Spleen (tissue), 11 donors: ENCODE data around the gene SLC7A10. TPM values are rescaled to one million over a fixed set of nuclear protein-coding genes. Genes with fewer than 3 reads are reported as not detected.
A peak's percentile ranks its signal among the peaks of the same experiment; 100 is the strongest.

ENCODE experiments used
- DNase-seq: peaks from one replicate; pipeline ENCODE4 v3.0.0-alpha.2; 2020
- H3K27ac ChIP-seq, 8 donors: fragments of 200-600 bp; sonication (generic) in 7 of 8; 1 replicate in 4 of 8; 2 replicates in 4 of 8; pipeline versions ENCODE4 v1.5.0 to v1.8.0; 2016 to 2021; ENCODE audit warnings: inconsistent platforms in 4 of 8, mild to moderate bottlenecking in 4 of 8, moderate library complexity in 1 of 8
- H3K27me3 ChIP-seq, 7 donors: fragments of 200-600 bp; sonication (generic) in 6 of 7; replicated peaks in 1 of 7; 1 replicate in 4 of 7; 2 replicates in 3 of 7; pipeline versions ENCODE4 v1.5.0 to v1.8.0; 2016 to 2021; ENCODE audit warnings: inconsistent platforms in 3 of 7, mild to moderate bottlenecking in 1 of 7
- H3K36me3 ChIP-seq, 6 donors: fragments of 200-600 bp; sonication (generic) in 5 of 6; 1 replicate in 4 of 6; 2 replicates in 2 of 6; pipeline versions ENCODE4 v1.5.0 to v1.8.0; 2016 to 2021; ENCODE audit warnings: inconsistent platforms in 2 of 6
- H3K4me1 ChIP-seq, 6 donors: fragments of 200-600 bp; sonication (generic) in 5 of 6; 1 replicate in 3 of 6; 2 replicates in 3 of 6; pipeline versions ENCODE4 v1.5.0 to v1.8.0; 2016 to 2021; ENCODE audit warnings: inconsistent platforms in 3 of 6
- H3K4me3 ChIP-seq, 8 donors: fragments of 200-600 bp; sonication (generic) in 7 of 8; 1 replicate in 4 of 8; 2 replicates in 4 of 8; pipeline versions ENCODE4 v1.5.0 to v1.8.0; 2016 to 2021; ENCODE audit warnings: inconsistent platforms in 4 of 8, mild to moderate bottlenecking in 4 of 8, moderate library complexity in 2 of 8
- H3K9me3 ChIP-seq, 8 donors: fragments of 200-600 bp; sonication (generic) in 7 of 8; 1 replicate in 4 of 8; 2 replicates in 4 of 8; pipeline versions ENCODE4 v1.5.0 to v1.8.0; 2016 to 2021; ENCODE audit warnings: inconsistent platforms in 4 of 8
- CTCF ChIP-seq, 11 experiments: fragments of 200-600 bp in 7 of 11; fragments of 450-650 bp in 4 of 11; sonication (generic) in 4 of 11; IDR thresholded peaks in 8 of 11; conservative IDR thresholded peaks in 3 of 11; 1 replicate in 7 of 11; 2 replicates in 4 of 11; pipeline versions ENCODE4 v1.4.0 to v1.8.0; 2016 to 2021; ENCODE audit warnings: antibody characterized with exemption in 11 of 11, inconsistent platforms in 4 of 11, mild to moderate bottlenecking in 1 of 11
- POLR2A ChIP-seq, 3 donors: fragments of 450-650 bp; IDR thresholded peaks; one replicate each; pipeline ENCODE4 v1.5.1; 2017; ENCODE audit warnings: antibody characterized with exemption in 3 of 3, mild to moderate bottlenecking in 1 of 3
- POLR2AphosphoS5 ChIP-seq, 3 donors: sonication (generic); formaldehyde crosslinking; IDR thresholded peaks; one replicate each; pipeline ENCODE4 v1.5.1; 2017; ENCODE audit warnings: antibody characterized with exemption in 3 of 3
- WGBS, 5 donors: extraction: QIAGEN DNeasy Blood & Tissue Kit in 3 of 5; methylation state at CpG; one replicate each; pipeline versions ENCODE4 v1.1.5 to v1.1.7; 2013 to 2018; 5-methylcytosine and 5-hydroxymethylcytosine counted together
- intact Hi-C: fragments of 100-400 bp; cut with DNase I; formaldehyde crosslinking; loops from one replicate; pipeline ENCODE4 v1.15.0; 2023; ENCODE audit warnings: low total_unique reads
- polyA plus RNA-seq, 3 donors: library from polyadenylated mRNA; stranded (reverse); fragments of 200-250 nt; gene quantifications; one replicate each; pipeline ENCODE4 v1.2.1, GENCODE V29; 2013
- total RNA-seq, 7 donors: library from RNA; depleted of rRNA in 3 of 7; stranded (reverse); fragments of >200 nt in 3 of 7; fragmentation: NEBNext Ultra II Directional in 4 of 7; extraction: Animal tissue kit (Norgen Biotek cat#: 25700) in 4 of 7; gene quantifications; one replicate each; pipeline versions ENCODE4 v1.1.0 to v1.2.1, GENCODE V29; 2016 to 2021
- donor health status: healthy with polysubstance abuse.
- donor health status: DM: no; HTN: no; CAD: no; lungs with moderate emphysema.
- donor health status: DM: no; HTN: no; CAD: no.
- donor health status: Bipolar disorder and iron deficiency.
- donor health status: healthy.
- donor health status: DM: no; HTN: no; CAD: no.
- donor health status: DM: yes; HTN: yes; CAD: no.

Gene SLC7A10
- total and polyA plus RNA-seq, 10 donors, result 0.06 to 0.37 (median 0.19) TPM; not detected in 6

- H3K27me3 ChIP-seq, result peaks cover 0 to 26% (median 0%) of the 10 kb centered on the region in 7 donors
- H3K4me3 ChIP-seq, result peak overlapping the region in 1 of 8 donors; percentile 2
- peak overlapping the region in 3 of 8 donors; percentile 50 to 81 (median 60) for H3K27ac ChIP-seq
- no peaks in the 10 kb centered on the region for H3K9me3 ChIP-seq
- H3K36me3 ChIP-seq, result no peaks in the 10 kb centered on the region
- WGBS, 5 donors, result 46 to 71% (median 64%) methylated on average over 9 to 22 of the region's 22 CpGs
- intact Hi-C loops, result no loop called here
- peaks cover 0 to 32% (median 15%) of the 10 kb centered on the region in 6 donors for H3K4me1 ChIP-seq
- TF ChIP-seq CTCF (IDR thresholded peaks at IDR 0.05 in 8 of 11, conservative IDR thresholded peaks at IDR 0.05 in 3 of 11) (no peak), POLR2AphosphoS5 (IDR thresholded peaks at IDR 0.05) (peak in 1 of 3 donors; percentile 28), POLR2A (IDR thresholded peaks at IDR 0.05) (no peak)
- peak; percentile 74 for DNase-seq
These were observed 42.7 kb upstream of the SLC7A10 start for GRCh38 chr19:33268162-33268991.

- TF ChIP-seq POLR2A (IDR thresholded peaks at IDR 0.05) (no peak), POLR2AphosphoS5 (IDR thresholded peaks at IDR 0.05) (no peak), CTCF (IDR thresholded peaks at IDR 0.05 in 8 of 11, conservative IDR thresholded peaks at IDR 0.05 in 3 of 11) (no peak)
- 51 to 76% (median 66%) methylated on average over 10 to 14 of the region's 14 CpGs for WGBS, 5 donors
- Histone ChIP-seq H3K27ac (peak overlapping the region in 3 of 8 donors; percentile 50 to 81 (median 60)), H3K27me3 (peaks cover 0 to 23% (median 0%) of the 10 kb centered on the region in 7 donors), H3K9me3 (no peaks in the 10 kb centered on the region), H3K36me3 (no peaks in the 10 kb centered on the region), H3K4me3 (no peak overlapping the region), H3K4me1 (peaks cover 0 to 29% (median 14%) of the 10 kb centered on the region in 6 donors)
- intact Hi-C loops, result no loop called here
- peak; percentile 77 for DNase-seq
These were observed 42.1 kb upstream of the SLC7A10 start for GRCh38 chr19:33267706-33268105.

- intact Hi-C loops, result no loop called here
- no peaks in the 10 kb centered on the region for H3K9me3 ChIP-seq
- H3K36me3 ChIP-seq, result no peaks in the 10 kb centered on the region
- H3K27me3 ChIP-seq, result peaks cover 0 to 23% (median 0%) of the 10 kb centered on the region in 7 donors
- TF ChIP-seq POLR2AphosphoS5 (IDR thresholded peaks at IDR 0.05) (no peak), CTCF (IDR thresholded peaks at IDR 0.05 in 8 of 11, conservative IDR thresholded peaks at IDR 0.05 in 3 of 11) (no peak), POLR2A (IDR thresholded peaks at IDR 0.05) (no peak)
- WGBS, 5 donors, result 38 to 75% (median 65%) methylated on average over 19 to 20 of the region's 20 CpGs
- peak; percentile 74 for DNase-seq
- peaks cover 0 to 29% (median 15%) of the 10 kb centered on the region in 6 donors for H3K4me1 ChIP-seq
- H3K27ac ChIP-seq, result peak overlapping the region in 1 of 8 donors; percentile 81
- no peak overlapping the region for H3K4me3 ChIP-seq
These were observed 41.4 kb upstream of the SLC7A10 start for GRCh38 chr19:33266974-33267484.

- TF ChIP-seq POLR2A (IDR thresholded peaks at IDR 0.05) (no peak), CTCF (IDR thresholded peaks at IDR 0.05 in 8 of 11, conservative IDR thresholded peaks at IDR 0.05 in 3 of 11) (no peak), POLR2AphosphoS5 (IDR thresholded peaks at IDR 0.05) (no peak)
- H3K4me1 ChIP-seq, result peaks cover 9 to 50% (median 35%) of the 10 kb centered on the region in 6 donors
- 82 to 92% (median 88%) methylated on average over 13 to 14 of the region's 14 CpGs for WGBS, 5 donors
- no peaks in the 10 kb centered on the region for H3K9me3 ChIP-seq
- peaks cover 0 to 38% (median 0%) of the 10 kb centered on the region in 7 donors for H3K27me3 ChIP-seq
- no peak overlapping the region for H3K27ac ChIP-seq
- peak; percentile 55 for DNase-seq
- no peaks in the 10 kb centered on the region for H3K36me3 ChIP-seq
- H3K4me3 ChIP-seq, result no peak overlapping the region
- intact Hi-C loops, result no loop called here
These were observed 39.3 kb upstream of the SLC7A10 start for GRCh38 chr19:33264881-33265445.
